ENCODE measurements around the gene HNRNPF.
A peak's percentile ranks its signal among the peaks of the same experiment; 100 is the strongest.
"Not testable (repeated sequence)": the region's sequence is repeated elsewhere in the genome, so short reads cannot be mapped to it uniquely, and the experiment has no call there.

The HNRNPF gene

GRCh38 chr10:43348511-43349312 lies 60.3 kb downstream of the HNRNPF start:
- peak in 13 of 14 donors; percentile 42 to 93 (median 87) for DNase-seq

- no peak for DNase-seq
Measured at GRCh38 chr10:43347997-43348396, 61.0 kb downstream of the HNRNPF start.

- DNase-seq = no peak
Measured at GRCh38 chr10:43344051-43344450, 64.9 kb downstream of the HNRNPF start.

- no peak for DNase-seq
Measured at GRCh38 chr10:43343126-43343525, 65.9 kb downstream of the HNRNPF start.

- no peak for DNase-seq
Measured at GRCh38 chr10:43342279-43343125, 66.5 kb downstream of the HNRNPF start.

GRCh38 chr10:43341450-43341849 lies 67.5 kb downstream of the HNRNPF start:
- no peak for DNase-seq

- no peak for DNase-seq
Measured at GRCh38 chr10:43340619-43341018, 68.4 kb downstream of the HNRNPF start.

- DNase-seq = no peak
Measured at GRCh38 chr10:43340101-43340500, 68.9 kb downstream of the HNRNPF start.

GRCh38 chr10:43339136-43339535 lies 69.8 kb downstream of the HNRNPF start:
- DNase-seq = no peak

GRCh38 chr10:43338117-43338516 lies 70.9 kb downstream of the HNRNPF start:
- DNase-seq = no peak

- not testable (repeated sequence) for DNase-seq
Measured at GRCh38 chr10:43337536-43337935, 71.5 kb downstream of the HNRNPF start.

- DNase-seq = no peak
Measured at GRCh38 chr10:43336641-43337318, 72.2 kb downstream of the HNRNPF start.

GRCh38 chr10:43336061-43336460 lies 72.9 kb downstream of the HNRNPF start:
- DNase-seq = no peak

All from C1 segment of cervical spinal cord (tissue), 14 donors.